Testis (tissue), 3 donors: ENCODE results near the gene SIX3. TPM values are rescaled to one million over a fixed set of nuclear protein-coding genes. Genes with fewer than 3 reads are reported as not detected.

Experiments used
- DNase-seq: peaks from one replicate; pipeline ENCODE4 v3.0.0-alpha.2; 2019
- H3K27ac ChIP-seq, 2 donors: fragments of 200-600 bp; sonication (generic); one replicate each; pipeline ENCODE4 v1.5.1; 2019
- H3K27me3 ChIP-seq: fragments of 200-600 bp; sonication (generic); one replicate; pipeline ENCODE4 v1.5.1; 2019
- H3K36me3 ChIP-seq: fragments of 200-600 bp; sonication (generic); one replicate; pipeline ENCODE4 v1.5.1; 2017; ENCODE audit warnings: low read depth; ENCODE audit errors: missing control alignments
- H3K4me1 ChIP-seq: fragments of 200-600 bp; sonication (generic); one replicate; pipeline ENCODE4 v1.5.1; 2019
- H3K4me3 ChIP-seq, 2 donors: fragments of 200-600 bp; sonication (generic); one replicate each; pipeline ENCODE4 v1.5.1; 2017 to 2019
- H3K9me3 ChIP-seq: fragments of 200-600 bp; sonication (generic); one replicate; pipeline ENCODE4 v1.5.1; 2017
- POLR2A ChIP-seq: fragments of 450-650 bp; IDR thresholded peaks from one replicate; pipeline ENCODE4 v1.6.1; 2017; ENCODE audit warnings: antibody characterized with exemption, mild to moderate bottlenecking, moderate library complexity
- WGBS, 2 donors: methylation state at CpG; one replicate each; pipeline ENCODE4 v1.1.5; 2018; 5-methylcytosine and 5-hydroxymethylcytosine counted together
- intact Hi-C: fragments of 100-400 bp; cut with DNase I; formaldehyde crosslinking; loops from one replicate; pipeline ENCODE4 v1.15.1; 2023; ENCODE audit warnings: low total_unique reads
- polyA plus RNA-seq: library from polyadenylated mRNA; stranded (reverse); fragments of 350-450 nt; fragmentation: Illumina TruSeq; extraction: RNeasy Lipid Tissue Mini Kit (QIAGEN cat#74804); gene quantifications from one replicate; pipeline ENCODE4 v1.2.3, GENCODE V29; 2014; ENCODE audit warnings: low read depth, low replicate concordance; ENCODE audit not compliant: insufficient read depth
- total RNA-seq, 2 donors: library from RNA; depleted of rRNA; stranded (reverse); fragments of >200 nt; gene quantifications; one replicate each; pipeline ENCODE4 v1.2.3, GENCODE V29; 2016
- TF ChIP-seq, protein P1 (sequence below), 3 experiments: fragments of 450-650 bp in 2 of 3; fragments of 200-600 bp in 1 of 3; sonication (generic) in 1 of 3; IDR thresholded peaks; one replicate each; pipeline ENCODE4 v1.5.1; 2016 to 2019; ENCODE audit warnings: antibody characterized with exemption in 3 of 3, mild to moderate bottlenecking in 2 of 3, moderate library complexity in 1 of 3

SIX3 gene
- total and polyA plus RNA-seq, 3 donors from 2014 or later: 0.19 to 0.47 (median 0.20) TPM

DNA sequence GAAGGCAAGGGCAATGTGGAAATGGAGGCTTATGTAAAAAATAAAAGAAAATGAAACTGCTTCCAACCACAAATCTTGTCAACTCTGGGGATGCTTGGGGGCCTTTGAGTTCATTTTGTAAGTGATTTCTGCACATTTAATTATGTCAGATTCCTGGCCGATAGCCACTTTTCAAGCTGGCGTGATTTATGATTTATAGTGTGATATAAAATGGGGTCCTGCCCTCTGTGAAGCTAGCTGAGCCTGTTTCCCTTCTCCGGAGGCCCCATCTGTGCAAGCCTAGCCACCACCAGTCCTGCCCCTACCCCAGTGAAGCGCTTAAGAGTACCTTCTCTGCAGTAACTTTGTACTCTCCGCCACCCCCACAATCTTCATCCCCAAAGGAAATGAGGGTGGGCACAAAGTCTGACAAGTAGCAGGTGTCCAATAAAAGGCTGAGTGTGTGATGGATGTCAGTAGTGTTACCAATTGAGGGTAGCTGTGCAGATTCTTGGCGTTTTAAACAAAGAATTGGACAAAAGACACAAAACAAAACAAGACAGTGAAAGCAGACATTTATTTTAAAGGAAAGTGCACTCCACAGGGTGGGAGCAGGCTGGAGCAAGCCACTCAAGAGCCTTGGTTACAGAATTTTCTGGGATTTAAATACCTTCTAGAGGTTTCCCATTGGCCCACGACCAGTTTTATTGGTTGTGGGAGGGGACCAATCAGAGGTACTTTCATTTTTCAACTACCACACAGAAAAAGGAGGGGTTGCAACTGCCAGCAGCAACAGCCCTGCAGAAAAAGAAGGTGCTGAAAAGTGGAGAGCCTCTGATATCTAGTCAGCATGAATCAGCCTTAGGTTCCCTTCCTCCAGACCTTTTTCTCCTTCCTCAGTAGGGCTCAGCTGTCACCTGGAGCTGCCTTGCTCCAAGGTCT lies 39.0 kb upstream of the SIX3 start:
- Histone ChIP-seq H3K36me3 (no peaks in the 10 kb centered on the region), H3K4me1 (no peaks in the 10 kb centered on the region), H3K27me3 (no peaks in the 10 kb centered on the region), H3K27ac (no peak overlapping the region), H3K9me3 (no peaks in the 10 kb centered on the region), H3K4me3 (no peak overlapping the region)
- TF ChIP-seq, protein P1, sequence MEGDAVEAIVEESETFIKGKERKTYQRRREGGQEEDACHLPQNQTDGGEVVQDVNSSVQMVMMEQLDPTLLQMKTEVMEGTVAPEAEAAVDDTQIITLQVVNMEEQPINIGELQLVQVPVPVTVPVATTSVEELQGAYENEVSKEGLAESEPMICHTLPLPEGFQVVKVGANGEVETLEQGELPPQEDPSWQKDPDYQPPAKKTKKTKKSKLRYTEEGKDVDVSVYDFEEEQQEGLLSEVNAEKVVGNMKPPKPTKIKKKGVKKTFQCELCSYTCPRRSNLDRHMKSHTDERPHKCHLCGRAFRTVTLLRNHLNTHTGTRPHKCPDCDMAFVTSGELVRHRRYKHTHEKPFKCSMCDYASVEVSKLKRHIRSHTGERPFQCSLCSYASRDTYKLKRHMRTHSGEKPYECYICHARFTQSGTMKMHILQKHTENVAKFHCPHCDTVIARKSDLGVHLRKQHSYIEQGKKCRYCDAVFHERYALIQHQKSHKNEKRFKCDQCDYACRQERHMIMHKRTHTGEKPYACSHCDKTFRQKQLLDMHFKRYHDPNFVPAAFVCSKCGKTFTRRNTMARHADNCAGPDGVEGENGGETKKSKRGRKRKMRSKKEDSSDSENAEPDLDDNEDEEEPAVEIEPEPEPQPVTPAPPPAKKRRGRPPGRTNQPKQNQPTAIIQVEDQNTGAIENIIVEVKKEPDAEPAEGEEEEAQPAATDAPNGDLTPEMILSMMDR (IDR thresholded peaks at IDR 0.05): no peak
- no peak for TF ChIP-seq POLR2A
- WGBS, 2 donors: 66 to 70% methylated on average over 7 of the region's 7 CpGs
- intact Hi-C loops: no loop called here
- DNase-seq: no peak

DNA sequence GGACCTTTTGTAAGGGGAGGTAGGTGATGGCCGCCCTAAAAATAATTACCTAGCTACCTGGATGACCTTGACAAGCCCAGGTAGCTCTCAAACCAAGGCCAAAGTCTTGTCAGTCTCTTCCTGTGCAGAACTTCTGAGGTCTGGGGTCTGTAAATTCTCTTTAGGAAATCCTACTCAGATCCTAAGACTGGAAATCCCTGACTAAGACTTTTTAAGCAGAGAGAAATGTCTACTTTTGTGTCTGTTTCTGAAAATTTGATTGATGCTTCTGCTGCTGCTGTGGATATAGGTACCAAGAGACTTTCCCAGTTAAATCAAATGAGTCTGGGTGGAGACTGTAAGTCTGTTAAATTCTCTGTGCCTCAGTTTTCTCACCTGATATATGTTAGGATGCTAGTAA lies 36.9 kb upstream of the SIX3 start:
- 77 to 81% methylated on average over 1 of the region's 1 CpG for whole genome bisulfite sequencing, 2 donors
- Histone ChIP-seq H3K4me1 (no peaks in the 10 kb centered on the region), H3K27me3 (no peaks in the 10 kb centered on the region), H3K36me3 (no peaks in the 10 kb centered on the region), H3K9me3 (no peaks in the 10 kb centered on the region), H3K27ac (no peak overlapping the region), H3K4me3 (no peak overlapping the region)
- TF ChIP-seq, protein P1 (IDR thresholded peaks at IDR 0.05): no peak
- no peak for TF ChIP-seq POLR2A
- intact Hi-C loops: no loop called here
- DNase-seq: no peak

DNA sequence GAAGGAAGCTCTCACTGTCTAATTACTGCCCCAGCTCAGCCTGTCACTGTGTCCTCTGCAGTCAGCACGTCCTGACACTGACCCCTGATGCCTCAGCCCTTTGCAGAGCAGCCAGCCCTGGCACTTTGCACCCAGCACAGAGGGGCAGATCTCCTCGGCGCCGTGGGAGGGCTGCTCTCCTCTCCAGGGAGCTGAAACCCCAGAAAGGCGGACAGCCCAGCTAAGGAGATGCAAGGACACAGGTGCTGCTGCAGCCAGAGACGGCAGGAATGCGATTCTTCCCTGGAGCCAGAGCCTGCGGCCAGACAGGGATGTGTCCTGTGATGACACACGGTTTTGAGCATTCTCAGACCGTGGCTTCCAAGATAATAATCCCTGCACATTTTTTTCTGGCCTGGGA lies 34.5 kb upstream of the SIX3 start:
- H3K36me3 ChIP-seq: no peaks in the 10 kb centered on the region
- WGBS, 2 donors: 47 to 67% methylated on average over 8 to 10 of the region's 10 CpGs
- H3K27ac ChIP-seq: no peak overlapping the region
- intact Hi-C loops: no loop called here
- no peak overlapping the region for H3K4me3 ChIP-seq
- no peak for TF ChIP-seq POLR2A
- TF ChIP-seq, protein P1 (IDR thresholded peaks at IDR 0.05): no peak
- no peaks in the 10 kb centered on the region for H3K27me3 ChIP-seq
- H3K9me3 ChIP-seq: no peaks in the 10 kb centered on the region
- no peak for DNase-seq
- H3K4me1 ChIP-seq: no peaks in the 10 kb centered on the region

DNA sequence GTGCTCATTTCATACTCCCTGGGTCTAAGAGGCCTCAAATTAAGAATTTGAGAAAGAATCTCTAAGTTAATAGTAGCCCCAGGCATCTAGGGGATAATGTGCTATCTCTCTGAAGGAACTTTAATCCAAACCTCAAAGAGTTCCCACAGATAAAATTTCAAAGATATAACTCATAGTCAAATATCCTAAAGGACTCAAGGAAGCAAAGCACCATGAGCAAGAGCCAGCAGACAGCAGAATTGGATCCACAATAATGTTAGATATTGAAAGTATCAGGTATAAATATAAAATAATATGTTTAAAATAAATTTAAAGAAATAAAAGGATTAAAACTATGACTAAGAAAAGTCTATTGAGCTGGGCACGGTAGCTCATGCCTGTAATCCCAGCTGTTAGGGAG lies 31.7 kb upstream of the SIX3 start:
- Histone ChIP-seq H3K27ac (no peak overlapping the region), H3K9me3 (no peaks in the 10 kb centered on the region), H3K36me3 (no peaks in the 10 kb centered on the region), H3K27me3 (no peaks in the 10 kb centered on the region), H3K4me3 (no peak overlapping the region), H3K4me1 (no peaks in the 10 kb centered on the region)
- intact Hi-C loops: no loop called here
- 92 to 94% methylated on average over 1 of the region's 1 CpG for WGBS, 2 donors
- TF ChIP-seq POLR2A: no peak
- TF ChIP-seq, protein P1 (IDR thresholded peaks at IDR 0.05): no peak
- no peak for DNase-seq

DNA sequence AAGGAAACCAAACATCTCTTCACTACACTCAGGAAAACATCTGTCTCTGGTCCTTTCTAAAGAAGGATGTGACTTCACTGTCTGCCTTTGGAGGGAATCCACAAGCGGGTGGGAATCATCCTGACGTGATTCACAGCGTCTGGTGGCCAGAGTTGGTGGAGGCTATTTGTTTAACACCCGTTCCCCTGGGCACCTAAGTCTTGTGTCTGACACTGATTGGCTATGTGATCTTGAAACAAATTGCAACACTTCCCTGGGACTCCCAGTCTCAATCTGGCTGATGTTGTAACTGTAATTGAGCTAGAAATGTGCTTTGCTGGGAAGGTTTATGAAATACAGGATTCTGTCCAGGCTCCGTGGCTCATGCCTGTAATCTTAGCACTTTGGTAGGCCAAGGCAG lies 28.8 kb upstream of the SIX3 start:
- no peak for DNase-seq
- Histone ChIP-seq H3K9me3 (no peaks in the 10 kb centered on the region), H3K4me3 (no peak overlapping the region), H3K27ac (no peak overlapping the region), H3K4me1 (no peaks in the 10 kb centered on the region), H3K36me3 (no peaks in the 10 kb centered on the region), H3K27me3 (no peaks in the 10 kb centered on the region)
- intact Hi-C loops: no loop called here
- TF ChIP-seq, protein P1 (IDR thresholded peaks at IDR 0.05): no peak
- no peak for TF ChIP-seq POLR2A
- WGBS, 2 donors: 27 to 53% methylated on average over 4 to 5 of the region's 5 CpGs
